Measurements from ENCODE around the gene ZW10. TPM values are rescaled to one million over a fixed set of nuclear protein-coding genes. Genes with fewer than 3 reads are reported as not detected.

ZW10 gene
- total RNA-seq, 1 experiment from 2014 or later = 18.9 TPM

DNA sequence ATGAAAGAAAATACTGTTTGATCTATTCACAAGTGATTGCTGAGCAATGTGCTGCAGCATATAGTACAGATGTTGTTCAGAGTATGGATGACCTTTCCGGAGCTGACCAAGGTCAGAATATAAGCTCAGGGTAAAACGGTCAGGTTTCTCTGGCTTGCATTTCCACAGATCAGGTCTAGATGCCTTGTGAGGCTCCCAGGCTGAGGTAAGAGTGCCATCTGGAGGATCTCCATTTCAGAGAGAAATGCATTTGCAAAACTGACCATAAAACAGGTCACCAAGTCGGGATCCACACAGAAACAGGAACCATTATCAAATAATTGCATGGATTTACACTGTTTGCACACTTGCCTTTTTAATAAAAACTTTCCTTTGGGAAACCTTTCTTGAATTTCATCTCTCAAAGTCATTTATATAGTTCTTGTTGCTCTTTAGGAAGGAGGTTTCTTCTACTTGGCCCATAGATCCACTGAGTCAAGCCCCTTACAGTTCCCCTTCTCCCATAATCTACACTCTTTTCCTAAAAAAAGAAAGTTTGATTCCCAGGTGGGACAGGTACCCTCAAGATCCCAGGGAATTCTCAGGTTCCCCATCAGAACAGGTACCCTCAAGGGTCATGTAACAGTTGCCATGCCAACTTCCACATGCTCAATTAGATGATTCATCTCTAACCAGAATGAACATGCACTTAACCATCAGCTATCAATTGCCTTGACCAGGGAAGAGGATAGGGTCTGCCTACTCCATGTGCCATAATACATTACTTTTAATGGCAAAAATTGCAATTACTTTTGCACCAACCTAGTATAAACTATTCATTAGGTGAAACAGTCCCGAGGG lies 42.4 kb downstream of the ZW10 start:
- DNase-seq (ENCODE audit: low spot score) = peak; percentile 43
- POLR2A ChIA-PET = no interaction called here
- no peak for TF ChIP-seq PRRX2 (CRISPR knock-in tag; IDR thresholded peaks at IDR 0.05)
- no peak for TF ChIP-seq NR2C2 (CRISPR knock-in tag; IDR thresholded peaks at IDR 0.05)
- no peak for TF ChIP-seq ZNF232 (CRISPR knock-in tag; IDR thresholded peaks at IDR 0.05)
- no peak for TF ChIP-seq GABPB1 (CRISPR knock-in tag; IDR thresholded peaks at IDR 0.05)
- TF ChIP-seq ETV6 (CRISPR knock-in tag; IDR thresholded peaks at IDR 0.05) = no peak
- TF ChIP-seq, protein P1, sequence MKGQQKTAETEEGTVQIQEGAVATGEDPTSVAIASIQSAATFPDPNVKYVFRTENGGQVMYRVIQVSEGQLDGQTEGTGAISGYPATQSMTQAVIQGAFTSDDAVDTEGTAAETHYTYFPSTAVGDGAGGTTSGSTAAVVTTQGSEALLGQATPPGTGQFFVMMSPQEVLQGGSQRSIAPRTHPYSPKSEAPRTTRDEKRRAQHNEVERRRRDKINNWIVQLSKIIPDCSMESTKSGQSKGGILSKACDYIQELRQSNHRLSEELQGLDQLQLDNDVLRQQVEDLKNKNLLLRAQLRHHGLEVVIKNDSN (CRISPR knock-in tag; IDR thresholded peaks at IDR 0.05) = no peak
- TF ChIP-seq PRDM15 (CRISPR knock-in tag; IDR thresholded peaks at IDR 0.05) = no peak
- no peak for TF ChIP-seq KAT7 (CRISPR knock-in tag; IDR thresholded peaks at IDR 0.05; ENCODE audit: borderline replicate concordance)
- no peak for TF ChIP-seq USF2 (CRISPR knock-in tag; IDR thresholded peaks at IDR 0.05)
- TF ChIP-seq RELA (CRISPR knock-in tag; IDR thresholded peaks at IDR 0.05; ENCODE audit: borderline replicate concordance) = no peak
- no peak for TF ChIP-seq ZNF317 (CRISPR knock-in tag; IDR thresholded peaks at IDR 0.05; ENCODE audit: borderline replicate concordance, low read depth)
- no peaks in the 10 kb centered on the region for H3K4me1 Mint-ChIP-seq
- H3K27me3 Mint-ChIP-seq (ENCODE audit: low read depth) = no peaks in the 10 kb centered on the region
- H3K9me3 Mint-ChIP-seq = no peaks in the 10 kb centered on the region
- H3K27ac Mint-ChIP-seq = no peak overlapping the region
- CTCF ChIA-PET = interaction anchor here (0.6 to 3.0 kb wide), 49 partner anchors 9 to 1267 kb away, joined by 3 to 26 read pairs (median 4); partner anchors contain the start of genes ANKK1, TTC12 and ZW10
- ATAC-seq = peak; percentile 87
- H3K36me3 Mint-ChIP-seq = peaks cover 15% of the 10 kb centered on the region
- no peak overlapping the region for H3K4me3 Mint-ChIP-seq

DNA sequence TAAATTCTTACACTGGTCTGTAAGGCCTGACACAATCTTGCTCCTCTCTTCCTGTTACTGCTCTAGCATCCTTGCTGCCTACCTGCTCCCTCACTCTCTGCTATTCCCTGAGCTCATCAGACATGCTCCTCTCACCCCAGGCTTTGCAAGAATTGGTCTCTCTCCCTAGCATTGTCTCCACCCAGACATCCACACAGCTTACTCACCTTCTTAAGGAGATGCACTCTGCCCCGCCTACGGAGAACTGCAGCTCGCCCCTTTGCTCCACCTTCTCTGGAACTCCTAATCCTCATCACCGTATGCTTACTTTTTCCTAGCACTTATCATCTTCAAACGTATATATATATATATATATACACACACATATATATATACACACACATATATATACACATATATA lies 44.0 kb downstream of the ZW10 start:
- Mint-ChIP-seq H3K27ac (no peak overlapping the region), H3K9me3 (no peaks in the 10 kb centered on the region), H3K4me1 (no peaks in the 10 kb centered on the region), H3K27me3 (ENCODE audit: low read depth) (no peaks in the 10 kb centered on the region), H3K36me3 (peaks cover 7% of the 10 kb centered on the region), H3K4me3 (no peak overlapping the region)
- POLR2A ChIA-PET = no interaction called here
- CTCF ChIA-PET = interaction anchor here (0.9 to 3.0 kb wide), 15 partner anchors 37 to 425 kb away, joined by 3 to 26 read pairs (median 4); partner anchors contain the start of gene TTC12
- ATAC-seq (peak; percentile 65), DNase-seq (ENCODE audit: low spot score) (no peak)
- TF ChIP-seq CBFB (CRISPR knock-in tag; IDR thresholded peaks at IDR 0.05; ENCODE audit: low read depth) = no peak
- no peak for TF ChIP-seq PRDM15 (CRISPR knock-in tag; IDR thresholded peaks at IDR 0.05)
- no peak for TF ChIP-seq ZNF138 (CRISPR knock-in tag; conservative IDR thresholded peaks at IDR 0.05)
- no peak for TF ChIP-seq CREB1 (CRISPR knock-in tag; IDR thresholded peaks at IDR 0.05)
- TF ChIP-seq, protein P2, sequence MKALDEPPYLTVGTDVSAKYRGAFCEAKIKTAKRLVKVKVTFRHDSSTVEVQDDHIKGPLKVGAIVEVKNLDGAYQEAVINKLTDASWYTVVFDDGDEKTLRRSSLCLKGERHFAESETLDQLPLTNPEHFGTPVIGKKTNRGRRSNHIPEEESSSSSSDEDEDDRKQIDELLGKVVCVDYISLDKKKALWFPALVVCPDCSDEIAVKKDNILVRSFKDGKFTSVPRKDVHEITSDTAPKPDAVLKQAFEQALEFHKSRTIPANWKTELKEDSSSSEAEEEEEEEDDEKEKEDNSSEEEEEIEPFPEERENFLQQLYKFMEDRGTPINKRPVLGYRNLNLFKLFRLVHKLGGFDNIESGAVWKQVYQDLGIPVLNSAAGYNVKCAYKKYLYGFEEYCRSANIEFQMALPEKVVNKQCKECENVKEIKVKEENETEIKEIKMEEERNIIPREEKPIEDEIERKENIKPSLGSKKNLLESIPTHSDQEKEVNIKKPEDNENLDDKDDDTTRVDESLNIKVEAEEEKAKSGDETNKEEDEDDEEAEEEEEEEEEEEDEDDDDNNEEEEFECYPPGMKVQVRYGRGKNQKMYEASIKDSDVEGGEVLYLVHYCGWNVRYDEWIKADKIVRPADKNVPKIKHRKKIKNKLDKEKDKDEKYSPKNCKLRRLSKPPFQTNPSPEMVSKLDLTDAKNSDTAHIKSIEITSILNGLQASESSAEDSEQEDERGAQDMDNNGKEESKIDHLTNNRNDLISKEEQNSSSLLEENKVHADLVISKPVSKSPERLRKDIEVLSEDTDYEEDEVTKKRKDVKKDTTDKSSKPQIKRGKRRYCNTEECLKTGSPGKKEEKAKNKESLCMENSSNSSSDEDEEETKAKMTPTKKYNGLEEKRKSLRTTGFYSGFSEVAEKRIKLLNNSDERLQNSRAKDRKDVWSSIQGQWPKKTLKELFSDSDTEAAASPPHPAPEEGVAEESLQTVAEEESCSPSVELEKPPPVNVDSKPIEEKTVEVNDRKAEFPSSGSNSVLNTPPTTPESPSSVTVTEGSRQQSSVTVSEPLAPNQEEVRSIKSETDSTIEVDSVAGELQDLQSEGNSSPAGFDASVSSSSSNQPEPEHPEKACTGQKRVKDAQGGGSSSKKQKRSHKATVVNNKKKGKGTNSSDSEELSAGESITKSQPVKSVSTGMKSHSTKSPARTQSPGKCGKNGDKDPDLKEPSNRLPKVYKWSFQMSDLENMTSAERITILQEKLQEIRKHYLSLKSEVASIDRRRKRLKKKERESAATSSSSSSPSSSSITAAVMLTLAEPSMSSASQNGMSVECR (CRISPR knock-in tag; IDR thresholded peaks at IDR 0.05; ENCODE audit: borderline replicate concordance) = no peak
- no peak for TF ChIP-seq IRF2 (CRISPR knock-in tag; IDR thresholded peaks at IDR 0.05; ENCODE audit: borderline replicate concordance, low read depth)
- no peak for TF ChIP-seq NR3C1 (CRISPR knock-in tag; conservative IDR thresholded peaks at IDR 0.05; ENCODE audit: low read depth)
- TF ChIP-seq, protein P3, sequence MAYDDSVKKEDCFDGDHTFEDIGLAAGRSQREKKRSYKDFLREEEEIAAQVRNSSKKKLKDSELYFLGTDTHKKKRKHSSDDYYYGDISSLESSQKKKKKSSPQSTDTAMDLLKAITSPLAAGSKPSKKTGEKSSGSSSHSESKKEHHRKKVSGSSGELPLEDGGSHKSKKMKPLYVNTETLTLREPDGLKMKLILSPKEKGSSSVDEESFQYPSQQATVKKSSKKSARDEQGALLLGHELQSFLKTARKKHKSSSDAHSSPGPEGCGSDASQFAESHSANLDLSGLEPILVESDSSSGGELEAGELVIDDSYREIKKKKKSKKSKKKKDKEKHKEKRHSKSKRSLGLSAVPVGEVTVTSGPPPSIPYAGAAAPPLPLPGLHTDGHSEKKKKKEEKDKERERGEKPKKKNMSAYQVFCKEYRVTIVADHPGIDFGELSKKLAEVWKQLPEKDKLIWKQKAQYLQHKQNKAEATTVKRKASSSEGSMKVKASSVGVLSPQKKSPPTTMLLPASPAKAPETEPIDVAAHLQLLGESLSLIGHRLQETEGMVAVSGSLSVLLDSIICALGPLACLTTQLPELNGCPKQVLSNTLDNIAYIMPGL (CRISPR knock-in tag; IDR thresholded peaks at IDR 0.05) = no peak

Data from WTC11 (cell line).